HEK293T (cell line): ENCODE results near the gene FBLN2.

ENCODE experiments used
- CTCF ChIA-PET: fragments of 350-600 bp; formaldehyde crosslinking; extraction: SDS; loops from one replicate; lab custom pipeline; 2021; ENCODE audit warnings: antibody characterized with exemption, inconsistent platforms; lab: Yijun Ruan, JAX
- POLR2A ChIA-PET: fragments of 350-600 bp; formaldehyde crosslinking; extraction: SDS; loops from one replicate; lab custom pipeline; 2020; ENCODE audit warnings: antibody characterized with exemption, inconsistent platforms; lab: Yijun Ruan, JAX
- DNase-seq: peaks from one replicate; pipeline ENCODE4 v3.0.0; 2012; ENCODE audit warnings: mixed read lengths; ENCODE audit errors: extremely low spot score
- ARNT ChIP-seq: fragments of 450-650 bp; IDR thresholded peaks from 2 replicates; pipeline ENCODE4 v1.6.1; 2017; ENCODE audit warnings: mild to moderate bottlenecking
- BHLHE40 ChIP-seq: fragments of 450-650 bp; IDR thresholded peaks from 2 replicates; pipeline ENCODE4 v1.6.1; 2016; ENCODE audit warnings: mild to moderate bottlenecking, moderate library complexity, borderline replicate concordance
- CTBP1 ChIP-seq: fragments of 450-650 bp; IDR thresholded peaks from 2 replicates; pipeline ENCODE4 v1.6.1; 2016; ENCODE audit warnings: borderline replicate concordance
- ELF4 ChIP-seq: fragments of 450-650 bp; IDR thresholded peaks from 2 replicates; pipeline ENCODE4 v1.6.1; 2017; ENCODE audit warnings: antibody characterized with exemption
- FOXA1 ChIP-seq: fragments of 450-650 bp; IDR thresholded peaks from 2 replicates; pipeline ENCODE4 v1.6.1; 2016; ENCODE audit warnings: mild to moderate bottlenecking
- FOXK2 ChIP-seq: fragments of 450-650 bp; IDR thresholded peaks from 2 replicates; pipeline ENCODE4 v1.6.1; 2016; ENCODE audit warnings: mild to moderate bottlenecking
- FOXM1 ChIP-seq: fragments of 450-650 bp; IDR thresholded peaks from 2 replicates; pipeline ENCODE4 v1.6.1; 2017; ENCODE audit warnings: mild to moderate bottlenecking, borderline replicate concordance
- HDGF ChIP-seq: fragments of 450-650 bp; IDR thresholded peaks from 2 replicates; pipeline ENCODE4 v1.6.1; 2017; ENCODE audit warnings: antibody characterized with exemption, borderline replicate concordance
- L3MBTL2 ChIP-seq: fragments of 450-650 bp; conservative IDR thresholded peaks from 2 replicates; pipeline ENCODE4 v1.6.1; 2016; ENCODE audit warnings: mild to moderate bottlenecking
- LEF1 ChIP-seq: fragments of 450-650 bp; IDR thresholded peaks from 2 replicates; pipeline ENCODE4 v1.6.1; 2017; ENCODE audit warnings: mild to moderate bottlenecking, borderline replicate concordance
- NFRKB ChIP-seq: fragments of 450-650 bp; IDR thresholded peaks from 2 replicates; pipeline ENCODE4 v1.6.1; 2016; ENCODE audit warnings: mild to moderate bottlenecking, moderate library complexity
- PKNOX1 ChIP-seq: fragments of 450-650 bp; IDR thresholded peaks from 2 replicates; pipeline ENCODE4 v1.6.1; 2016
- SP1 ChIP-seq: fragments of 450-650 bp; IDR thresholded peaks from 2 replicates; pipeline ENCODE4 v1.6.1; 2017
- SUZ12 ChIP-seq: fragments of 450-650 bp; IDR thresholded peaks from 2 replicates; pipeline ENCODE4 v1.6.1; 2016; ENCODE audit warnings: mild to moderate bottlenecking
- TARDBP ChIP-seq: fragments of 450-650 bp; IDR thresholded peaks from 2 replicates; pipeline ENCODE4 v1.6.1; 2016
- ZNF384 ChIP-seq: fragments of 450-650 bp; IDR thresholded peaks from 2 replicates; pipeline ENCODE4 v1.6.1; 2016

The FBLN2 gene

GRCh38 chr3:13617097-13617738 lies 68.3 kb downstream of the FBLN2 start:
- POLR2A ChIA-PET = interaction anchor here (0.8 kb wide), 1 partner anchor 31 kb away, joined by 3 read pairs; no protein-coding TSS in a partner anchor
- DNase-seq = no peak
- CTCF ChIA-PET = no interaction called here
- TF ChIP-seq ARNT (no peak), BHLHE40 (no peak), ELF4 (no peak), NFRKB (no peak), TARDBP (no peak), PKNOX1 (no peak), L3MBTL2 (no peak), FOXM1 (no peak), FOXK2 (no peak), SUZ12 (no peak), LEF1 (no peak), HDGF (no peak), SP1 (no peak), FOXA1 (no peak)

- DNase-seq = no peak
- no peak for TF ChIP-seq TARDBP
- no peak for TF ChIP-seq ELF4
- TF ChIP-seq L3MBTL2 = no peak
- TF ChIP-seq NFRKB = no peak
- TF ChIP-seq HDGF = no peak
- no peak for TF ChIP-seq FOXK2
- no peak for TF ChIP-seq FOXM1
- TF ChIP-seq LEF1 = no peak
- TF ChIP-seq SUZ12 = no peak
- TF ChIP-seq SP1 = no peak
- TF ChIP-seq ARNT = no peak
- no peak for TF ChIP-seq PKNOX1
- no peak for TF ChIP-seq BHLHE40
- TF ChIP-seq CTBP1 = no peak
- TF ChIP-seq FOXA1 = no peak
- CTCF ChIA-PET = no interaction called here
- POLR2A ChIA-PET = no interaction called here
Observed at GRCh38 chr3:13617981-13618380, 69.1 kb downstream of the FBLN2 start.

- ChIA-PET POLR2A (no interaction called here), CTCF (no interaction called here)
- DNase-seq = no peak
- TF ChIP-seq FOXK2 (no peak), L3MBTL2 (no peak), ZNF384 (no peak), FOXM1 (no peak), BHLHE40 (no peak), SUZ12 (no peak), ARNT (no peak), HDGF (no peak), ELF4 (no peak), SP1 (no peak), PKNOX1 (no peak), TARDBP (no peak), LEF1 (no peak), FOXA1 (no peak), CTBP1 (no peak), NFRKB (no peak)
Observed at GRCh38 chr3:13618836-13619235, 69.9 kb downstream of the FBLN2 start.

- no peak for TF ChIP-seq ELF4
- TF ChIP-seq SUZ12 = no peak
- TF ChIP-seq CTBP1 = no peak
- no peak for TF ChIP-seq LEF1
- TF ChIP-seq FOXK2 = no peak
- no peak for TF ChIP-seq FOXM1
- TF ChIP-seq PKNOX1 = no peak
- TF ChIP-seq NFRKB = no peak
- no peak for TF ChIP-seq BHLHE40
- no peak for TF ChIP-seq L3MBTL2
- TF ChIP-seq SP1 = no peak
- TF ChIP-seq ZNF384 = no peak
- no peak for TF ChIP-seq FOXA1
- TF ChIP-seq ARNT = no peak
- no peak for TF ChIP-seq TARDBP
- POLR2A ChIA-PET = no interaction called here
- CTCF ChIA-PET = no interaction called here
- no peak for DNase-seq
Observed at GRCh38 chr3:13619661-13620230, 70.8 kb downstream of the FBLN2 start.

GRCh38 chr3:13620281-13620680 lies 71.4 kb downstream of the FBLN2 start:
- ChIA-PET CTCF (no interaction called here), POLR2A (no interaction called here)
- TF ChIP-seq FOXA1 (no peak), LEF1 (no peak), HDGF (no peak)
- DNase-seq = no peak
